GM19397 (cell line): ENCODE data around the gene SPI1.
"Not testable (repeated sequence)": the region's sequence is repeated elsewhere in the genome, so short reads cannot be mapped to it uniquely, and the experiment has no call there.

Source experiments
- ATAC-seq: cut with Tn5 transposase; IDR thresholded peaks from one replicate; pipeline ENCODE4 v1.9.1; 2021; ENCODE audit warnings: mild to moderate bottlenecking, moderate library complexity; ENCODE audit not compliant: unreplicated experiment

Gene SPI1

GRCh38 chr11:47342854-47343253 lies 35.5 kb downstream of the SPI1 start:
- no peak for ATAC-seq

DNA sequence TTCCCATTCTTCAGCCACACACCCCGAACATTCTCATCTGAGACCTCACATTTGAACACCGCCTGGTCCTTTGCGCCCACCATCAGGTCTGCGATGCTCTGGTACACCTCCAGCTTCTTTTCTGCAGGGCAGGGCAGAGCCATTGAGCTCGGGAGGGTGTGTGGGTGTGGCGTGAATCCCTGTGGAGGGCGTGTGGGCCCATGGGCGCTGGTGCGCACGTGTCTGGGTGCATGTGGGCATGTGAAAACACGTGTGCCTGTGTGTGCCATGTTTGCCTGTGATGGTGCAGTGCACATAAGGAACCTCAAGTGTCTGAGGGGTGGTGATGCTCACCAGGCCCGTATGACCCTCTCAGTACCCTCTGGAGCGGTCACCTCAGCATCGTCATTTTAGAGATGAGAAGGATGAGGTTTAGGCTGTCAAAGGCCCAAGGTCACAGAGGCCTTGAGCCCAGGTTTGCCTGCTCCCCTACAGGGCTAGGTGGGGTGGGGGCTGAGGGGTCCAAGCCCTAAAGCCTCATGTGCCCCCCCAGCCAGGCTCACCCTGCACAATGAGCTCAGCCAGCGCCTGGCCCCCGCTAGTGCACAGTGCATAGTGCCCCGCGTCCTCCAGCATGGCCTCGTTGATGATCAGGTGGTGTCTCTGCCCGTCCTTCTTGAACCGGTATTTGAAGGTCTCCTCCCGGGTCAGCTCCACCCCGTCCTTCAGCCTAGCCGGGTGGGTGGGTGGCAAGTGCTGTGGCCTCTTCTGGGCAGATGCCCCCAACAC lies 36.1 kb downstream of the SPI1 start:
- ATAC-seq: no peak

DNA sequence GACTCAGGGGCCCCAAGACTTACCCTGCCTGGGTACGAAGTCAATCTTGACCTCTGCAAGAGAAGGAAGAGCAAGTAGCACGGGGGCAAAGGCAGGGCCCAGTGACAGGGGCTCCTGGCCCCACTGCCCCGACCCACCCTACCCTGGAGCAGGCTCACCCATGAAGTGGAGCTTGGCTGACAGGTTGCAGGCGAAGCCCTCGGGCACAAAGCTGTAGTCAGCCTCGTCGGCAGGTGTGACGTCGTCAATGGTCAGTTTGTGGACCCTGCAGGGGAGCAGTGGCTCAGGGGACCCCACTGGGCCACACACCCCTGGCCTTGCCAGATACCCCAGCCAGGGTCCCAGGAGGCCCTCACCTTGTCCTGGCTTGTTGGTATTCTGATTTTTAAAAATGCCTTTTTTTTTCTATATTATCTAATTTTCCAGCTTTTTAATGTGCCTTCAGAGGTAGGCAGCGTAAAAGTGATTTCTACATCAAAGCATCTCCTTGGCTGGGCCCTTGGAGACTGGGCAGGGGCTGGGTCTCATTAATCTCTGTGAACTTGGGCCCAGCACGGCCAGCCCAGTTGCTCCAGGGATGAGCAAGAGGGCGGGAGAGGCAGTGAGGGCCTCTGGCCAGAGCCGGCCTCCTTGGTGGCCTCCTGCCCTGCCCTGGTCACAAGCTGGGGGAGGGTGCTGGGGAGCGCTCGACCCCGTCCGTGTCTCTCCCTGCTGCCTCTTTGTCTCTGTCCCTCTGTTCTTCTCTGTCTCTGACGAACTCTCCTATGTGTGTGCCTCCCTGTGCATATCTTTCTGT lies 37.2 kb downstream of the SPI1 start:
- no peak for ATAC-seq

DNA sequence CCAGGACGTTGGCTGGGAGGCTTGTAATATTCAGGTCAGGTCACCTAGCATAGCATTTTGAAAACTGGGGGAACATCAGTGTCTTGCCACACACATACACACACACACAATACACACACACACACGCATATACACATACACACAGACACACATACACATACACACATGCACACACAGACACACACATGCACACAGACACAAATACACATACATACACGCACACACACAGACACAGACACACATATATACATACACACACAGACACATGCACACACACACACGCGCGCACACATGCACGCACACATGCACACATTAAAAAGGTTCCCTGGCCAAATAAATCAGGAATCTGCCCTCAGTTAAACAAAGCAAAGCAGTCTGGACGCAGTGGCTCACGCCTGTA lies 38.3 kb downstream of the SPI1 start:
- no peak for ATAC-seq

DNA sequence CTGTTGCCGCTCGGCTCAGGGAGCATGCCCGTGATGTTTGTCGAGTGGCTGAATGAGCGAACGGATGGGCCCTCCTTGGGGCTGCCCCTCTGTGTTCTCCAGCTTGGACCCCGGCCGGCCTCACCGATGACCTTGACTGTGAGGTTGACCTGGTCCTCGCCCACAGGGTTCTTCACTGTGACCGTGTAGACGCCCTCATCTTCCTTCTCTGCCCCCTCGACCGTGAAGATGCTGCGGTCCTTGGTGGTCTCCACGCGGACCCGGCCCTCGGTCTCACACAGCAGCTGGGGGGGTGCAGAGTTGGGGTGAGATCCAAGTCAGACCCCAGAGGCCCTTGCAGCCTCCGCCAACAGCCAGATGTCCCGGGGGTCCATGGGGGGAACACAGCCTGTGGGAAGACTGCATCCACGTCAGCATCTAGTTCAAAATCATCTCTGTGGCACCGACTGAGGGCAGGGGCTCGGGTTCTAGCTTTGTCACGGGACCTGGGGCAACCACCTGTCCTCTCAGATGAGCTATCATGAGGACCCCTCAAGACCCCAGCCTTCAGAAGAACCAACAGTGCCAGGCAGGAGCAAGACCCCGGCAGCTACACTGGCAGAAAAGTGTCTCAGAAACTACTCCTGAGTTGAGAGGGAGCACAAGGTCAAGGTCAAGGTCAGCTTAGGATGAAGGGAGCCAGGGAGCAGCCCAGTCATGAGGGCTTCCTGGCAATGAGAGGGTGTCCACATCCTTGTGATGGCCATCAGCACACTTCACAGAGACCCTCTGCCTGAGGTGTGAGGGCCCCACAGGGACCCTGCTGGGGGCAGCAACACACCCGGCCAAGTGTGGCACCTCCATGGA lies 39.7 kb downstream of the SPI1 start:
- no peak for ATAC-seq

GRCh38 chr11:47337229-47337924 lies 41.0 kb downstream of the SPI1 start:
- no peak for ATAC-seq

DNA sequence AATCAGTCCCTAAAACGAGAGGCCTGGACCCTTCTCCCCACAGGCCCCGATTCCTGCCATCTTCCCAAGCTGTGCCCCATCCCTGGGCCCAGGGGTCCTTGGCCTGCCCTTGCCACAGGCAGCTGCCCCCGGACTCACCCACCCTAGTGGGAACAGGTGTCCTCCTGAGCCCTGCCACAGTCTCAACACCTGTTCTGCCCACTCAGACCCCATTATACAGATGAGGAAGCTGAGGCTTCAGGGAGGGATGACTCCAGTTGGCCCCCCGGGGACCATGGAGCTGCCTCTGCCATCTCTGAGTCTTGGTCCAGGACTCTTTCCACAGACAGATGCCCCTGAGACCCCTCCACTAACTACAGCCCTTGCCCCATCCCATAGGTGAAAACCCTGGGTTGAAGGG lies 41.8 kb downstream of the SPI1 start:
- no peak for ATAC-seq

GRCh38 chr11:47335733-47336132 lies 42.6 kb downstream of the SPI1 start:
- no peak for ATAC-seq

DNA sequence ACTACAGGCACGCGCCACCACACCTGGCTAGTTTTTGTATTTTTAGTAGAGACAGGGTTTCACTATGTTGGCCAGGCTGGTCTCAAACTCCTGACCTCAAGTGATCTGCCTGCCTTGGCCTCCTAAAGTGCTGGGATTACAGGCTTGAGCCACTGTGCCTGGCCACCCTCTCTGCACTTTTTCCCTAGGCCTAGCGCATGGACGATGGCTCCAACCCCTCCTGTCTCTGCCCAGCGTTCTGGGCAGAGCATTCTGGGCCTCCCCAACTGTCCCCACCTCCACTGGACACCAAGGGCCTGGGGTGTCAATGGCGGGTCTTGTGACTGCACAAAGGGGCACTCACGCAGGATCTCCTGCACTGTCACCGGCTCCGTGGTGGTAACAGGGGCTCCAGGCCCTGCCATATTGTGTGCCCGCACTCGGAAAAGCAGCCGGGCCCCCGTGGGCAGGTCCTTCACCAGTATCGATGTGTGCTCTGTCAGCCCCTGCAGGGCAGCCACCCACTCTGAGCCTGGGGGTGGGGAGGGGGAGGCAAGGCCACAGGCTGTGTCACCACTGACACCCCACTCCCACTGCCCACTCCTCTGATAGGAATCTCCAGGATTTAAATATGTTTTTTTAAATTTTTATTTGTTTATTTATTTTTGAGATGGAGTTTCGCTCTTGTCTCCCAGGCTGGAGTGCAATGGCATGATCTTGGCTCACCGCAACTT lies 43.5 kb downstream of the SPI1 start:
- ATAC-seq: not testable (repeated sequence)

- no peak for ATAC-seq
Measured at GRCh38 chr11:47333886-47334443, 44.4 kb downstream of the SPI1 start.

GRCh38 chr11:47333526-47333845 lies 44.9 kb downstream of the SPI1 start:
- no peak for ATAC-seq

DNA sequence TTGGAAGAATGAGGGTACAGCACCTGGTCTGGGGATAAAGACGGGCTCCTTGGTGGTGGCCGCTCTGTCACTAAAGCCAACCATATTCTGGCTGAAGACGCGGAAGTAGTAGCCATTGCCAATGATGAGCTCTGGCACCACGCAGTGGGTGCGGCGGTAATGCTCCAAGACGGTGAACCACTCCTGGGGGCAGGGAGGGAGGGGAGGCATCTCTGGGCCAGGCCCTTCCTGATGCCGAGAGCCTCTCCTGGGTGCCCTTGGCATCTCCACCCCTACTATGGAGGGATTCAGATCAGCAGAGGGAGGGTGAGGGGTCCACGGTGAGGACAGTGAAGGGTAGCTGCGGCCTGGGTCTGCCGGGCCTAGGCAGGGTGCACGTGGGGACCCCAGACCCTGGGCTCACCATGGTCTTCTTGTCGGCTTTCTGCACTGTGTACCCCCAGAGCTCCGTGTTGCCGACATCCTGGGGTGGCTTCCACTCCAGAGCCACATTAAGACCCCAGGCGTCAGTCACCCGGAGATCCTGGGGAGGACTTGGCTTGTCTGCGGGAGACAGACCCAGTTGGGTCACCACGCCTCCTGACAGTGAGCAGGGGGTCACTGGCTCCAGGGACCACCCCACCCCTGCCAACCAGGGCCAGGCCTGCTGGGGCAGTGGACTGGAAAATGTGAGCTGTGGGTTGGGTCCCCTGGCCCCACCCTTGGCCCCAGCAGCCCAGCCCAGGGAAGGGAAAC lies 45.4 kb downstream of the SPI1 start:
- no peak for ATAC-seq

DNA sequence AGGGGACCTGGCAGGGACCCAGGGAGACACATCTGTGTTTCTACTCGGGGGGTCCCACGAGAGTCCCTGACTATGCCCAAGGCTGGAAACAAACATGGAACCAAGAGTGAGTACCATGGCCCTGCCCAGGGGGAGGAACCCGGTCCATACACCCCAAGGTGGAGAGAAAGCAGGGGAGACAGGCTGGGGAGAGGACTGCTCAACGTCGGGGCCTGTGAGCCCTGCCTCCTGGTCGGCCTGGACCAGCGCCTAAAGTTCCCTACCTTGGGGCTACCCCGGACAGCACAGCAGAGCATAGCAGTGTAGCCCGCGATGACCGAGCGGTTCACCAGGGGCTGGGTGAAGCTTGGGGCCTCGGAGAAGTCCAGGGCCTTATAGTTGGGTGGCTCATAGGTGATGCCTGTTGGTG lies 46.0 kb downstream of the SPI1 start:
- ATAC-seq: no peak

- no peak for ATAC-seq
Measured at GRCh38 chr11:47331454-47332302, 46.7 kb downstream of the SPI1 start.

DNA sequence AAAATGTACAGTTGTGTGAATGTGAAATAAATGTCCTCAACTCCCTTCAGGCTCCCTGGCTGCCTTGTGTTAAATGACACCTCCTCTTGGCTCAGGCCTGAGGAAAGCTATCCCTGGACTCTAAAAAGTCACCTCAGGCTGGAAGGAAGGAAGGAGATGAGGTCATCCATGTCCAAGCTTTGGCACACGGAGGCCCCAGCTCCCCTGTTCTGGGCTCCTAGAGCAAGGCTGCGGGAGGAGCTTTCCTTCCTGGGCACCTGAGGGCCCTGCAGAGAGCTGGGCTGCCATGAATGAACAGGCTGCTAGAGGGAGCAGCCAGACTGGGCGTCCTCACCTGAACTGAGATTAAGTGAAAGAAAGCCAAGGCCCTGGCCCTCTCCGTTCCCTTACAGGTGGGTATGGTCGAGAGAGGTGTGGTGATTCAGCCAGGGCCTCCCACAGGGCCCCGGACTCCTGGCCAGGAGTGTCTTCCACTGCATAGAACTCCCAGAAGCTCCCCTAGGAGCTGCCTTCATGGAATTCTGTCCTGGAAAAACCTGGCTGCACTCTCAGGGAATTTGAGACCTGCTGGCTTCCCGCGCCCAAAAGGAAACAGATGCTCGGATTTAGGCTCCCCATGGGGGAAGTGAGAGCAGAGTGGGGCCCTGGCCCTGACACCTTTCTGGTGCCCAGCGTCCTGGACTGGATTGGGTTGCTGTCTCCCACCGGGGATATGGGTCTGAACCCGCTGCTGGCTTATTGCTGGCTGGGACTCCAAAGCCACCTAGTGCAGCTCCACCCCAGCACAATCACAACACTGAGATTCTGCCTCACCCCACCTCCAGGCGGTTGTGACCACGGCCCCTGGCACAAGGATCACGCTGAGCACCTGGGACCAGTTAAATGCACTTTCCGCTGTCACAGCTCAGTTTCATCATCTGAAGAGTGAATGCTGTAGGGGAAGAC lies 48.1 kb downstream of the SPI1 start:
- no peak for ATAC-seq

DNA sequence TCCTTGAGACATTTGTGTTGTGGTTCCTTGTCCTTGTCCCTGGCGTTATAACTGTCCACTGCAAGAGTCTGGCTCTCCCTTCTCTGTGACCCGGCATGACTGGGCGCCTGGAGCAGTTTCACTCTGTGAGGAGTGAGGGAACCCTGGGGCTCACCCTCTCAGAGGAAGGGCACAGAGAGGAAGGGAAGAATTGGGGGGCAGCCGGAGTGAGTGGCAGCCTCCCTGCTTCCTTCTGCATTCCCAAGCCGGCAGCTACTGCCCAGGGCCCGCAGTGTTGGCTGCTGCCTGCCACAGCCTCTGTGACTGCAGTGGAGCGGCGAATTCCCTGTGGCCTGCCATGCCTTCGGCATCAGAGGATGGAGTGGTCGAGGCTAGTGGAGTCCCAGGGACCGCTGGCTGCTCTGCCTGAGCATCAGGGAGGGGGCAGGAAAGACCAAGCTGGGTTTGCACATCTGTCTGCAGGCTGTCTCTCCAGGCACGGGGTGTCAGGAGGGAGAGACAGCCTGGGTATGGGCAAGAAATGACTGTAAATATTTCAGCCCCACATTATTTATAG lies 48.8 kb downstream of the SPI1 start:
- ATAC-seq: no peak
